Prostate gland (tissue), 2 donors: ENCODE results near the gene SIPA1. TPM values are rescaled to one million over a fixed set of nuclear protein-coding genes. Genes with fewer than 3 reads are reported as not detected.
A peak's percentile ranks its signal among the peaks of the same experiment; 100 is the strongest.

ENCODE experiments used
- DNase-seq: peaks from one replicate; pipeline ENCODE4 v3.0.0-alpha.2; 2019; ENCODE audit warnings: low spot score
- H3K27ac ChIP-seq, 2 donors: fragments of 200-600 bp; sonication (generic); 2 replicates each; pipeline ENCODE4 v1.5.1; 2017 to 2019
- H3K27me3 ChIP-seq: fragments of 200-600 bp; sonication (generic); replicated peaks from 2 replicates; pipeline ENCODE4 v1.5.1; 2019; ENCODE audit not compliant: insufficient read depth
- H3K36me3 ChIP-seq, 2 donors: fragments of 200-600 bp; sonication (generic); 1 replicate in 1 of 2; 2 replicates in 1 of 2; pipeline versions ENCODE4 v1.5.1 to v1.8.1; 2017 to 2019
- H3K4me1 ChIP-seq: fragments of 200-600 bp; sonication (generic); replicated peaks from 2 replicates; pipeline ENCODE4 v1.5.1; 2019
- H3K4me3 ChIP-seq, 2 donors: fragments of 200-600 bp; sonication (generic); 2 replicates each; pipeline ENCODE4 v1.5.1; 2017 to 2019
- H3K9me3 ChIP-seq: fragments of 200-600 bp; sonication (generic); 2 replicates; pipeline ENCODE4 v1.5.1; 2017
- CTCF ChIP-seq, 4 experiments: fragments of 200-600 bp in 2 of 4; fragments of 450-650 bp in 2 of 4; sonication (generic) in 2 of 4; IDR thresholded peaks; 1 replicate in 3 of 4; 2 replicates in 1 of 4; pipeline ENCODE4 v1.5.1; 2016 to 2019; ENCODE audit warnings: antibody characterized with exemption in 4 of 4, mild to moderate bottlenecking in 2 of 4, moderate library complexity in 2 of 4
- POLR2A ChIP-seq: fragments of 450-650 bp; IDR thresholded peaks from one replicate; pipeline ENCODE4 v1.6.1; 2016; ENCODE audit warnings: antibody characterized with exemption, mild to moderate bottlenecking
- POLR2AphosphoS5 ChIP-seq: sonication (generic); formaldehyde crosslinking; IDR thresholded peaks from one replicate; pipeline ENCODE4 v1.6.1; 2017; ENCODE audit warnings: antibody characterized with exemption
- WGBS: methylation state at CpG from one replicate; pipeline ENCODE4 v1.1.5; 2018; 5-methylcytosine and 5-hydroxymethylcytosine counted together
- intact Hi-C: fragments of 100-400 bp; cut with DNase I; formaldehyde crosslinking; loops from one replicate; pipeline ENCODE4 v1.14.2; 2022
- total RNA-seq, 2 donors: library from RNA; depleted of rRNA; stranded (reverse); fragments of >200 nt; gene quantifications; one replicate each; pipeline ENCODE4 v1.1.0, GENCODE V29; 2016

SIPA1 gene
- total RNA-seq, 2 donors from 2014 or later: 38.2 to 45.2 TPM

- intact Hi-C loops: no loop called here
- WGBS: 51% methylated on average over 12 of the region's 12 CpGs
- Histone ChIP-seq H3K27me3 (no peaks in the 10 kb centered on the region), H3K9me3 (no peaks in the 10 kb centered on the region), H3K36me3 (no peaks in the 10 kb centered on the region), H3K4me1 (peaks cover 23% of the 10 kb centered on the region), H3K4me3 (no peak overlapping the region), H3K27ac (peak overlapping the region; percentile 34 to 96)
- no peak for TF ChIP-seq POLR2AphosphoS5
- no peak for TF ChIP-seq POLR2A
- TF ChIP-seq CTCF (IDR thresholded peaks at IDR 0.05): no peak
- no peak for DNase-seq
Observed at GRCh38 chr11:65648997-65649493, 11.1 kb downstream of the SIPA1 start.

GRCh38 chr11:65649656-65650546 lies 12.0 kb downstream of the SIPA1 start:
- Histone ChIP-seq H3K36me3 (peaks cover 0 to 8% of the 10 kb centered on the region in 2 donors), H3K9me3 (no peaks in the 10 kb centered on the region), H3K4me1 (peaks cover 27% of the 10 kb centered on the region), H3K27ac (peak overlapping the region; percentile 96), H3K4me3 (no peak overlapping the region), H3K27me3 (no peaks in the 10 kb centered on the region)
- 71% methylated on average over 15 of the region's 16 CpGs for WGBS
- no peak for DNase-seq
- TF ChIP-seq CTCF (IDR thresholded peaks at IDR 0.05) (no peak), POLR2A (no peak), POLR2AphosphoS5 (no peak)
- intact Hi-C loops: loop anchor here (5.0 kb wide), 1 partner anchor 33 kb away; the partner anchor contains the start of gene PCNX3

GRCh38 chr11:65650547-65651338 lies 12.8 kb downstream of the SIPA1 start:
- Histone ChIP-seq H3K4me1 (peaks cover 27% of the 10 kb centered on the region), H3K27ac (peak overlapping the region; percentile 96), H3K27me3 (no peaks in the 10 kb centered on the region), H3K4me3 (no peak overlapping the region), H3K36me3 (peaks cover 0 to 16% of the 10 kb centered on the region in 2 donors), H3K9me3 (no peaks in the 10 kb centered on the region)
- intact Hi-C loops: loop anchor here (5.0 kb wide), 1 partner anchor 33 kb away; the partner anchor contains the start of gene PCNX3
- DNase-seq: peak; percentile 51
- TF ChIP-seq POLR2A (peak; percentile 67), POLR2AphosphoS5 (peak; percentile 49), CTCF (IDR thresholded peaks at IDR 0.05) (peak in 1 of 4 experiments; percentile 16)
- WGBS: 52% methylated on average over 20 of the region's 20 CpGs

GRCh38 chr11:65651339-65651588 lies 13.4 kb downstream of the SIPA1 start:
- 94% methylated on average over 3 of the region's 3 CpGs for WGBS
- no peak overlapping the region for H3K4me3 ChIP-seq
- peaks cover 27% of the 10 kb centered on the region for H3K4me1 ChIP-seq
- TF ChIP-seq POLR2A (no peak), CTCF (IDR thresholded peaks at IDR 0.05) (no peak), POLR2AphosphoS5 (no peak)
- peak overlapping the region; percentile 96 for H3K27ac ChIP-seq
- DNase-seq: no peak
- H3K36me3 ChIP-seq: peaks cover 0 to 21% of the 10 kb centered on the region in 2 donors
- no peaks in the 10 kb centered on the region for H3K27me3 ChIP-seq
- intact Hi-C loops: loop anchor here (5.0 kb wide), 1 partner anchor 34 kb away; the partner anchor contains the start of gene PCNX3
- H3K9me3 ChIP-seq: no peaks in the 10 kb centered on the region
